Urinary bladder (tissue), 4 donors: ENCODE data around the gene ITPRIP. TPM values are rescaled to one million over a fixed set of nuclear protein-coding genes. Genes with fewer than 3 reads are reported as not detected.
A peak's percentile ranks its signal among the peaks of the same experiment; 100 is the strongest.

Source experiments
- DNase-seq: peaks from one replicate; pipeline ENCODE4 v3.0.0-alpha.2; 2015; ENCODE audit errors: extremely low spot score
- H3K27ac ChIP-seq: one replicate; pipeline ENCODE4 v1.5.1; 2013; ENCODE audit warnings: low read depth, mild to moderate bottlenecking, moderate library complexity
- H3K36me3 ChIP-seq: one replicate; pipeline ENCODE4 v1.6.1; 2013; ENCODE audit warnings: mild to moderate bottlenecking, moderate library complexity; ENCODE audit not compliant: insufficient read depth
- H3K4me1 ChIP-seq: one replicate; pipeline ENCODE4 v1.6.1; 2013; ENCODE audit warnings: mild to moderate bottlenecking, moderate library complexity; ENCODE audit not compliant: insufficient read depth
- H3K4me3 ChIP-seq: one replicate; pipeline ENCODE4 v1.5.1; 2013; ENCODE audit warnings: low read depth, low read length
- WGBS: extraction: QIAGEN DNeasy Blood & Tissue Kit; methylation state at CpG from one replicate; pipeline ENCODE4 v1.1.7; 2013; 5-methylcytosine and 5-hydroxymethylcytosine counted together
- polyA plus RNA-seq: library from polyadenylated mRNA; stranded (reverse); fragments of 200-250 nt; gene quantifications from one replicate; pipeline ENCODE4 v1.2.3, GENCODE V29; 2013
- total RNA-seq: library from RNA; depleted of rRNA; stranded (reverse); fragments of >200 nt; gene quantifications from one replicate; pipeline ENCODE4 v1.2.3, GENCODE V29; 2014
- donor health status: healthy with polysubstance abuse.
- donor health status: healthy.

The ITPRIP gene
- total and polyA plus RNA-seq, 2 donors = 7.6 to 22.4 TPM

GRCh38 chr10:104286939-104287338 lies 51.3 kb downstream of the ITPRIP start:
- DNase-seq = no peak
- Histone ChIP-seq H3K4me1 (no peaks in the 10 kb centered on the region), H3K27ac (no peak overlapping the region), H3K36me3 (no peaks in the 10 kb centered on the region), H3K4me3 (no peak overlapping the region)
- WGBS = 84% methylated on average over 2 of the region's 2 CpGs

GRCh38 chr10:104284846-104285245 lies 53.4 kb downstream of the ITPRIP start:
- Histone ChIP-seq H3K4me3 (no peak overlapping the region), H3K27ac (no peak overlapping the region), H3K36me3 (no peaks in the 10 kb centered on the region), H3K4me1 (no peaks in the 10 kb centered on the region)
- WGBS = 71% methylated on average over 7 of the region's 7 CpGs
- no peak for DNase-seq

GRCh38 chr10:104281694-104282093 lies 56.6 kb downstream of the ITPRIP start:
- no peaks in the 10 kb centered on the region for H3K4me1 ChIP-seq
- no peaks in the 10 kb centered on the region for H3K36me3 ChIP-seq
- whole genome bisulfite sequencing = 81% methylated on average over 3 of the region's 3 CpGs
- H3K4me3 ChIP-seq = no peak overlapping the region
- no peak for DNase-seq
- H3K27ac ChIP-seq = no peak overlapping the region

GRCh38 chr10:104279550-104280259 lies 58.6 kb downstream of the ITPRIP start:
- WGBS = 95% methylated on average over 3 of the region's 3 CpGs
- no peaks in the 10 kb centered on the region for H3K36me3 ChIP-seq
- H3K4me1 ChIP-seq = no peaks in the 10 kb centered on the region
- no peak for DNase-seq
- H3K27ac ChIP-seq = no peak overlapping the region
- H3K4me3 ChIP-seq = no peak overlapping the region

- H3K4me3 ChIP-seq = no peak overlapping the region
- no peak overlapping the region for H3K27ac ChIP-seq
- H3K36me3 ChIP-seq = no peaks in the 10 kb centered on the region
- no peaks in the 10 kb centered on the region for H3K4me1 ChIP-seq
- WGBS = 85% methylated on average over 2 of the region's 2 CpGs
- DNase-seq = no peak
Measured at GRCh38 chr10:104277785-104278184, 60.5 kb downstream of the ITPRIP start.

GRCh38 chr10:104276192-104276591 lies 62.1 kb downstream of the ITPRIP start:
- H3K36me3 ChIP-seq = no peaks in the 10 kb centered on the region
- H3K4me3 ChIP-seq = no peak overlapping the region
- no peak for DNase-seq
- 65% methylated on average over 1 of the region's 1 CpG for WGBS
- no peaks in the 10 kb centered on the region for H3K4me1 ChIP-seq
- H3K27ac ChIP-seq = no peak overlapping the region

- H3K4me1 ChIP-seq = no peaks in the 10 kb centered on the region
- DNase-seq = no peak
- H3K4me3 ChIP-seq = peak overlapping the region; percentile 30
- H3K36me3 ChIP-seq = no peaks in the 10 kb centered on the region
- WGBS = 15% methylated on average over 42 of the region's 42 CpGs
- H3K27ac ChIP-seq = no peak overlapping the region
Measured at GRCh38 chr10:104274762-104275721, 63.2 kb downstream of the ITPRIP start.

- 66% methylated on average over 4 of the region's 4 CpGs for WGBS
- no peaks in the 10 kb centered on the region for H3K4me1 ChIP-seq
- H3K36me3 ChIP-seq = no peaks in the 10 kb centered on the region
- H3K4me3 ChIP-seq = no peak overlapping the region
- no peak for DNase-seq
- no peak overlapping the region for H3K27ac ChIP-seq
Measured at GRCh38 chr10:104273899-104274575, 64.2 kb downstream of the ITPRIP start.

GRCh38 chr10:104273286-104273685 lies 65.0 kb downstream of the ITPRIP start:
- H3K4me1 ChIP-seq = no peaks in the 10 kb centered on the region
- H3K4me3 ChIP-seq = no peak overlapping the region
- no peak for DNase-seq
- H3K36me3 ChIP-seq = no peaks in the 10 kb centered on the region
- 76% methylated on average over 1 of the region's 1 CpG for WGBS
- H3K27ac ChIP-seq = no peak overlapping the region

- 2% methylated on average over 59 of the region's 59 CpGs for WGBS
Measured at GRCh38 chr10:104268713-104269645, 69.3 kb downstream of the ITPRIP start, which contains the start of gene GSTO2. Gene GSTO2 (plus strand): TSS chr10:104269184. CDS start chr10:104274916, 5,732 bp downstream.

GRCh38 chr10:104268405-104268712 lies 69.9 kb downstream of the ITPRIP start:
- Histone ChIP-seq H3K27ac (peak overlapping the region; percentile 64), H3K4me3 (peak overlapping the region; percentile 85), H3K36me3 (peaks cover 5% of the 10 kb centered on the region), H3K4me1 (no peaks in the 10 kb centered on the region)
- WGBS = 6% methylated on average over 10 of the region's 10 CpGs
- no peak for DNase-seq

More at GRCh38 chr10:104268713-104269645, 69.3 kb downstream of the ITPRIP start, which contains the start of gene GSTO2:
- peak within 1 kb of the TSS; percentile 85 for H3K4me3 ChIP-seq
- peak within 1 kb of the TSS; percentile 64 for H3K27ac ChIP-seq
- H3K36me3 ChIP-seq = peaks cover 5% of the 10 kb centered on the region
- DNase-seq = peak; percentile 97
- no peaks in the 10 kb centered on the region for H3K4me1 ChIP-seq

- no peak overlapping the region for H3K27ac ChIP-seq
- H3K4me1 ChIP-seq = no peaks in the 10 kb centered on the region
- no peak for DNase-seq
- peaks cover 5% of the 10 kb centered on the region for H3K36me3 ChIP-seq
- peak overlapping the region; percentile 85 for H3K4me3 ChIP-seq
- WGBS = 95% methylated on average over 14 of the region's 14 CpGs
Measured at GRCh38 chr10:104267721-104268404, 70.4 kb downstream of the ITPRIP start.
